ENCODE results near the gene PCMT1. TPM values are rescaled to one million over a fixed set of nuclear protein-coding genes. Genes with fewer than 3 reads are reported as not detected.

The PCMT1 gene
- total RNA-seq, 1 donor from 2014 or later = 58.5 TPM

Other genes starting within 250 kb of the PCMT1 start
- gene PPIL4, start 203.7 kb upstream of the PCMT1 start, total RNA-seq (ENCODE audit: unreplicated experiment) = 25.5 TPM
- gene GINM1, start 183.4 kb upstream of the PCMT1 start, total RNA-seq (ENCODE audit: unreplicated experiment) = 32.2 TPM
- 12.5 TPM for gene KATNA1, start 101.0 kb upstream of the PCMT1 start, total RNA-seq (ENCODE audit: unreplicated experiment)
- 25.3 TPM for gene LATS1, start 31.6 kb upstream of the PCMT1 start, total RNA-seq (ENCODE audit: unreplicated experiment)
- 54.4 TPM for gene NUP43, start 3.2 kb upstream of the PCMT1 start, total RNA-seq (ENCODE audit: unreplicated experiment)
- gene LRP11, start 114.6 kb downstream of the PCMT1 start, total RNA-seq (ENCODE audit: unreplicated experiment) = 51.7 TPM
- gene RAET1E, start 148.4 kb downstream of the PCMT1 start, total RNA-seq (ENCODE audit: unreplicated experiment) = 0.28 TPM
- gene RAET1G, start 173.4 kb downstream of the PCMT1 start, total RNA-seq (ENCODE audit: unreplicated experiment) = 3.8 TPM
- gene ULBP2, start 192.3 kb downstream of the PCMT1 start, total RNA-seq (ENCODE audit: unreplicated experiment) = 9.9 TPM
- gene ULBP1, start 214.2 kb downstream of the PCMT1 start, total RNA-seq (ENCODE audit: unreplicated experiment) = 24.8 TPM

All from endothelial cell (in vitro differentiated cells).